SU-DHL-6 (cell line): ENCODE data around the gene COL6A3.

Experiments used
- H2AFZ ChIP-seq: fragments of 200-600 bp; sonication (generic); 2 replicates; pipeline ENCODE4 v1.6.1; 2014; ENCODE audit warnings: low read depth, mild to moderate bottlenecking, moderate library complexity, mixed read lengths, antibody characterized with exemption, low read length; ENCODE audit not compliant: severe bottlenecking
- H3F3A ChIP-seq: fragments of 200-600 bp; shearing (Covaris generic); 2 replicates; pipeline ENCODE4 v1.6.0; 2016; ENCODE audit warnings: antibody characterized with exemption, mild to moderate bottlenecking; ENCODE audit not compliant: insufficient read depth
- H3K27ac ChIP-seq: fragments of 200-600 bp; sonication (generic); 2 replicates; pipeline ENCODE4 v1.5.1; 2016; ENCODE audit warnings: low read depth, mild to moderate bottlenecking, low read length, moderate library complexity, mixed read lengths
- H3K27me3 ChIP-seq: fragments of 200-600 bp; sonication (generic), shearing (Covaris generic); 2 replicates; pipeline ENCODE4 v1.6.0; 2014; ENCODE audit warnings: mild to moderate bottlenecking, low read length
- H3K36me3 ChIP-seq: fragments of 200-600 bp; sonication (generic); 2 replicates; pipeline ENCODE4 v1.6.1; 2014; ENCODE audit warnings: mild to moderate bottlenecking, low read length, mixed read lengths
- H3K4me2 ChIP-seq: fragments of 300-600, 200-600 bp; shearing (Covaris generic), sonication (generic); 2 replicates; pipeline ENCODE4 v1.6.0; 2014; ENCODE audit warnings: low read length, low read depth, mild to moderate bottlenecking; ENCODE audit not compliant: poor library complexity, severe bottlenecking
- H3K4me3 ChIP-seq: fragments of 200-600 bp; sonication (generic); 2 replicates; pipeline ENCODE4 v1.5.1; 2014; ENCODE audit warnings: antibody characterized with exemption, low read length, mild to moderate bottlenecking, mixed read lengths; ENCODE audit not compliant: insufficient read depth, poor library complexity, severe bottlenecking
- H3K79me2 ChIP-seq: fragments of 200-600 bp; sonication (generic); 2 replicates; pipeline ENCODE4 v1.6.1; 2014; ENCODE audit warnings: mild to moderate bottlenecking, low read length, moderate library complexity; ENCODE audit not compliant: insufficient read depth
- H3K9ac ChIP-seq: fragments of 200-600 bp; sonication (generic); 2 replicates; pipeline ENCODE4 v1.7.0; 2014; ENCODE audit warnings: mild to moderate bottlenecking, low read length
- H3K9me2 ChIP-seq: fragments of 200-600 bp; sonication (generic); replicated peaks from 2 replicates; pipeline ENCODE4 v1.6.1; 2014; ENCODE audit warnings: low read length; ENCODE audit not compliant: insufficient read depth
- H3K9me3 ChIP-seq: fragments of 200-600 bp; sonication (generic); 2 replicates; pipeline ENCODE4 v1.6.1; 2014; ENCODE audit warnings: low read length, mixed read lengths; ENCODE audit not compliant: insufficient read depth
- H4K20me1 ChIP-seq: fragments of 200-600 bp; sonication (generic); 2 replicates; pipeline ENCODE4 v1.6.1; 2014; ENCODE audit warnings: low read depth, mild to moderate bottlenecking, antibody characterized with exemption, low read length, moderate library complexity, mixed read lengths
- CTCF ChIP-seq: fragments of 200-600 bp; sonication (generic); IDR thresholded peaks from one replicate; pipeline ENCODE4 v1.5.1; 2017; ENCODE audit warnings: antibody characterized with exemption, mild to moderate bottlenecking, low read length, moderate library complexity; ENCODE audit not compliant: insufficient read depth, poor library complexity, severe bottlenecking
- EZH2phosphoT487 ChIP-seq: fragments of 200-600 bp; sonication (generic), shearing (Covaris generic); conservative IDR thresholded peaks from 2 replicates; pipeline ENCODE4 v1.6.1; 2018; ENCODE audit warnings: mild to moderate bottlenecking, antibody characterized with exemption, low read length, moderate library complexity, mixed read lengths

The COL6A3 gene

GRCh38 chr2:237348281-237348865 is 65.6 kb downstream of the COL6A3 start:
- Histone ChIP-seq H3K9me2 (no peaks in the 10 kb centered on the region), H3K9ac (no peak overlapping the region), H3K36me3 (no peaks in the 10 kb centered on the region), H3K4me2 (no peak overlapping the region), H3K4me3 (no peak overlapping the region), H4K20me1 (no peaks in the 10 kb centered on the region), H3K9me3 (no peaks in the 10 kb centered on the region), H3K79me2 (no peaks in the 10 kb centered on the region), H3F3A (no peaks in the 10 kb centered on the region), H3K27ac (no peak overlapping the region), H3K27me3 (no peaks in the 10 kb centered on the region), H2AFZ (no peak overlapping the region)
- TF ChIP-seq EZH2phosphoT487 (no peak), CTCF (no peak)

- H3K36me3 ChIP-seq = no peaks in the 10 kb centered on the region
- no peak overlapping the region for H2AFZ ChIP-seq
- H3F3A ChIP-seq = no peaks in the 10 kb centered on the region
- no peaks in the 10 kb centered on the region for H3K27me3 ChIP-seq
- TF ChIP-seq CTCF (no peak), EZH2phosphoT487 (no peak)
- H3K4me2 ChIP-seq = no peak overlapping the region
- no peak overlapping the region for H3K4me3 ChIP-seq
- H3K79me2 ChIP-seq = no peaks in the 10 kb centered on the region
- H3K27ac ChIP-seq = no peak overlapping the region
- H4K20me1 ChIP-seq = no peaks in the 10 kb centered on the region
- no peak overlapping the region for H3K9ac ChIP-seq
- no peaks in the 10 kb centered on the region for H3K9me3 ChIP-seq
- H3K9me2 ChIP-seq = no peaks in the 10 kb centered on the region
Observed at GRCh38 chr2:237345891-237346640, 67.9 kb downstream of the COL6A3 start.

- H3K79me2 ChIP-seq = no peaks in the 10 kb centered on the region
- no peaks in the 10 kb centered on the region for H3K27me3 ChIP-seq
- H3K9me3 ChIP-seq = no peaks in the 10 kb centered on the region
- no peak overlapping the region for H3K4me3 ChIP-seq
- H3F3A ChIP-seq = no peaks in the 10 kb centered on the region
- H3K9ac ChIP-seq = no peak overlapping the region
- H3K36me3 ChIP-seq = no peaks in the 10 kb centered on the region
- no peak for TF ChIP-seq CTCF
- TF ChIP-seq EZH2phosphoT487 = no peak
- H3K9me2 ChIP-seq = no peaks in the 10 kb centered on the region
- H4K20me1 ChIP-seq = no peaks in the 10 kb centered on the region
- H3K27ac ChIP-seq = no peak overlapping the region
- H2AFZ ChIP-seq = no peak overlapping the region
- no peak overlapping the region for H3K4me2 ChIP-seq
Observed at GRCh38 chr2:237345411-237345810, 68.6 kb downstream of the COL6A3 start.
